Keratinocyte (primary cell): Measurements from ENCODE around the gene UGT1A10. TPM values are rescaled to one million over a fixed set of nuclear protein-coding genes. Genes with fewer than 3 reads are reported as not detected.

Experiments
- DNase-seq: peaks from one replicate; pipeline ENCODE4 v3.0.0-alpha.2; 2011; ENCODE audit warnings: low read depth, missing footprints, low spot score
- FAIRE-seq: peaks from 2 replicates; lab custom pipeline; 2011; peaks lifted over from hg19 to GRCh38; lab: Jason Lieb, UNC
- H2AFZ ChIP-seq: 2 replicates; pipeline ENCODE4 v1.6.0; 2012; ENCODE audit warnings: low read length, control low read depth, inconsistent platforms; ENCODE audit not compliant: control insufficient read depth
- H3K27ac ChIP-seq: 2 replicates; pipeline ENCODE4 v1.5.1; 2011; ENCODE audit warnings: low read length; ENCODE audit not compliant: control insufficient read depth, insufficient read depth
- H3K27me3 ChIP-seq: 3 replicates; pipeline ENCODE4 v1.6.0; 2011; ENCODE audit warnings: low read length; ENCODE audit not compliant: control insufficient read depth, insufficient read depth; ENCODE audit errors: extremely low read depth
- H3K36me3 ChIP-seq, 2 experiments: 2 replicates in 1 of 2; 3 replicates in 1 of 2; pipeline ENCODE4 v1.5.1; 2011; ENCODE audit warnings: low read length in 2 of 2, mild to moderate bottlenecking in 1 of 2; ENCODE audit not compliant: control insufficient read depth in 2 of 2, insufficient read depth in 2 of 2; ENCODE audit errors: extremely low read depth in 1 of 2
- H3K4me1 ChIP-seq: 3 replicates; pipeline ENCODE4 v1.5.1; 2011; ENCODE audit warnings: low read length; ENCODE audit not compliant: control insufficient read depth, insufficient read depth; ENCODE audit errors: extremely low read depth
- H3K4me2 ChIP-seq: 3 replicates; pipeline ENCODE4 v1.6.0; 2011; ENCODE audit warnings: low read depth, low read length; ENCODE audit not compliant: control insufficient read depth, insufficient read depth; ENCODE audit errors: extremely low read depth
- H3K4me3 ChIP-seq, 3 experiments: fragments of 200-600 bp in 1 of 3; sonication (generic) in 1 of 3; 2 replicates in 2 of 3; 3 replicates in 1 of 3; pipeline ENCODE4 v1.5.1; 2011 to 2016; ENCODE audit warnings: low read length in 3 of 3, mild to moderate bottlenecking in 3 of 3, control low read depth in 2 of 3, inconsistent platforms in 1 of 3, low read depth in 1 of 3, mixed read lengths in 1 of 3, mixed run types in 1 of 3, moderate library complexity in 1 of 3; ENCODE audit not compliant: control insufficient read depth in 2 of 3, insufficient read depth in 2 of 3; ENCODE audit errors: extremely low read depth in 1 of 3
- H3K79me2 ChIP-seq: 2 replicates; pipeline ENCODE4 v1.6.0; 2012; ENCODE audit warnings: low read length; ENCODE audit not compliant: control insufficient read depth, insufficient read depth
- H3K9ac ChIP-seq: 3 replicates; pipeline ENCODE4 v1.6.0; 2011; ENCODE audit warnings: low read length; ENCODE audit not compliant: control insufficient read depth, insufficient read depth; ENCODE audit errors: extremely low read depth
- H3K9me1 ChIP-seq: 3 replicates; pipeline ENCODE4 v1.6.0; 2011; ENCODE audit warnings: low read length; ENCODE audit not compliant: control insufficient read depth, insufficient read depth; ENCODE audit errors: extremely low read depth
- H3K9me3 ChIP-seq: 2 replicates; pipeline ENCODE4 v1.5.1; 2012; ENCODE audit warnings: low read depth, low read length; ENCODE audit not compliant: control insufficient read depth
- H4K20me1 ChIP-seq: 3 replicates; pipeline ENCODE4 v1.6.0; 2011; ENCODE audit warnings: low read length; ENCODE audit not compliant: control insufficient read depth, insufficient read depth; ENCODE audit errors: extremely low read depth
- EZH2 ChIP-seq: IDR thresholded peaks from one replicate; pipeline ENCODE4 v1.6.1; 2012; ENCODE audit warnings: inconsistent platforms, mild to moderate bottlenecking, low read length, moderate library complexity
- dilution Hi-C: fragments of 300-500 bp; cut with MboI; formaldehyde crosslinking; loops from one replicate; pipeline ENCODE4 v1.7.0; 2020; ENCODE audit warnings: low sequenced_read_pairs; ENCODE audit not compliant: extremely low pct_ligation_motif_present
- polyA plus RNA-seq, 5 experiments: library from polyadenylated mRNA; depleted of rRNA in 3 of 5; stranded (reverse) in 3 of 5; stranded (forward) in 1 of 5; unstranded in 1 of 5; fragments of >200 nt; gene quantifications; 1 replicate in 1 of 5; 2 replicates in 3 of 5; 3 replicates in 1 of 5; pipeline versions ENCODE4 v1.2.1 to v1.2.3, GENCODE V29; 2011 to 2012; ENCODE audit warnings: missing spikeins in 2 of 5, low read depth in 1 of 5, low replicate concordance in 1 of 5
- TF ChIP-seq, protein P1 (sequence below), 3 experiments: IDR thresholded peaks in 1 of 3; conservative IDR thresholded peaks in 1 of 3; optimal IDR thresholded peaks in 1 of 3; 2 replicates in 2 of 3; 3 replicates in 1 of 3; pipeline versions ENCODE3 to v1.5.1; 2011; ENCODE audit warnings: low read length in 3 of 3, mild to moderate bottlenecking in 3 of 3, moderate library complexity in 2 of 3, control low read depth in 1 of 3, inconsistent platforms in 1 of 3; ENCODE audit not compliant: insufficient read depth in 2 of 3; ENCODE audit errors: extremely low read depth in 1 of 3

Gene UGT1A10
- polyA plus RNA-seq, 1 donor (not counting 4 experiments of a cell fraction or from before 2014, with no cell fraction given): 2.0 TPM

- no peak overlapping the region for H2AFZ ChIP-seq
- DNase-seq: no peak
- peaks cover 4% of the 10 kb centered on the region for H3K4me1 ChIP-seq
- no peaks in the 10 kb centered on the region for H3K9me3 ChIP-seq
- no peak for FAIRE-seq
- H3K27ac ChIP-seq: no peak overlapping the region
- no peaks in the 10 kb centered on the region for H3K9me1 ChIP-seq
- no peak overlapping the region for H3K4me2 ChIP-seq
- H3K4me3 ChIP-seq: no peak overlapping the region
- no peaks in the 10 kb centered on the region for H3K27me3 ChIP-seq
- H3K36me3 ChIP-seq: no peaks in the 10 kb centered on the region
- TF ChIP-seq EZH2: no peak
- TF ChIP-seq, protein P1, sequence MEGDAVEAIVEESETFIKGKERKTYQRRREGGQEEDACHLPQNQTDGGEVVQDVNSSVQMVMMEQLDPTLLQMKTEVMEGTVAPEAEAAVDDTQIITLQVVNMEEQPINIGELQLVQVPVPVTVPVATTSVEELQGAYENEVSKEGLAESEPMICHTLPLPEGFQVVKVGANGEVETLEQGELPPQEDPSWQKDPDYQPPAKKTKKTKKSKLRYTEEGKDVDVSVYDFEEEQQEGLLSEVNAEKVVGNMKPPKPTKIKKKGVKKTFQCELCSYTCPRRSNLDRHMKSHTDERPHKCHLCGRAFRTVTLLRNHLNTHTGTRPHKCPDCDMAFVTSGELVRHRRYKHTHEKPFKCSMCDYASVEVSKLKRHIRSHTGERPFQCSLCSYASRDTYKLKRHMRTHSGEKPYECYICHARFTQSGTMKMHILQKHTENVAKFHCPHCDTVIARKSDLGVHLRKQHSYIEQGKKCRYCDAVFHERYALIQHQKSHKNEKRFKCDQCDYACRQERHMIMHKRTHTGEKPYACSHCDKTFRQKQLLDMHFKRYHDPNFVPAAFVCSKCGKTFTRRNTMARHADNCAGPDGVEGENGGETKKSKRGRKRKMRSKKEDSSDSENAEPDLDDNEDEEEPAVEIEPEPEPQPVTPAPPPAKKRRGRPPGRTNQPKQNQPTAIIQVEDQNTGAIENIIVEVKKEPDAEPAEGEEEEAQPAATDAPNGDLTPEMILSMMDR (optimal IDR thresholded peaks at IDR 0.05 in 1 of 3, IDR thresholded peaks at IDR 0.05 in 1 of 3, conservative IDR thresholded peaks at IDR 0.05 in 1 of 3; ENCODE audit: extremely low read depth in 1 of 3, insufficient read depth in 2 of 3, low read length in 3 of 3): no peak
- dilution Hi-C loops: no loop called here
- no peaks in the 10 kb centered on the region for H3K79me2 ChIP-seq
- no peaks in the 10 kb centered on the region for H4K20me1 ChIP-seq
- H3K9ac ChIP-seq: no peak overlapping the region
These were observed 156.5 kb downstream of the UGT1A10 start for GRCh38 chr2:233792720-233793119.

DNA sequence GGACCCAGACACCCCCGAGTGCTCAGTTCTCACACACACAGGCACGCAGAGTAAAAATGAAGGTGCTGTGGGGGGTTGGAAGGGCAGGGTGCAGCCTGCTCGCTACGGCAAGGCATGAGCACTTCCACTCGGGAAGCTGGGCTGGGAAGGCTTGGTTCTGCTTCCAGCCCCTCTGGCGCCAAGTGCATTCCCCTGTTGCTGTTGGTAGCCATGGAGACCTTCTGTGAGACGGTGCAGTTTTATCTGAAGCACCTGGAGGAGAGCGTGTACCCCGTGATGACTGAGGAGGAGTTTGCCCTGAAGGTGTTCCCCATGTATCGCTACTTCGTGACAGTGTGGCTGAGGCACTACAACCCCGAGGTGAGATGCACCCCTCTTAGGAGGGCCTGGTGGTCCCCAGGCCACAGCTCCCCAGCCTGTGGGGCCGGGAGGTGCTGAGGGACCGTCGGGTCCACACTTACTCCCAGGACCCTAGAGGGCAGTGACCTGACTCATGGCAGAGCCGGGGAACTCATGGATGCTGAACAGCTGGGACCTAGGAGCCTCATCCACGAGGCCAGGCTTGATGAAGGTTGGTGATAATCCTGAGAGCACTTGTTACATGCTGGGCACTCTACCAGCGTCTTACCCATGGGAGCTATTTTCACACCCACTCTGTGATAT lies 157.3 kb downstream of the UGT1A10 start:
- Histone ChIP-seq H3K9me1 (no peaks in the 10 kb centered on the region), H2AFZ (no peak overlapping the region), H3K36me3 (no peaks in the 10 kb centered on the region), H3K4me3 (no peak overlapping the region), H3K27ac (no peak overlapping the region), H3K9ac (no peak overlapping the region), H3K79me2 (no peaks in the 10 kb centered on the region), H3K9me3 (no peaks in the 10 kb centered on the region), H3K27me3 (no peaks in the 10 kb centered on the region), H3K4me1 (peaks cover 4% of the 10 kb centered on the region), H3K4me2 (no peak overlapping the region), H4K20me1 (no peaks in the 10 kb centered on the region)
- dilution Hi-C loops: no loop called here
- DNase-seq (no peak), FAIRE-seq (no peak)
- no peak for TF ChIP-seq EZH2
- TF ChIP-seq, protein P1 (optimal IDR thresholded peaks at IDR 0.05 in 1 of 3, IDR thresholded peaks at IDR 0.05 in 1 of 3, conservative IDR thresholded peaks at IDR 0.05 in 1 of 3; ENCODE audit: extremely low read depth in 1 of 3, insufficient read depth in 2 of 3, low read length in 3 of 3): no peak
